SK-N-MC (cell line): Measurements from ENCODE around the gene PRSS22.

Source experiments
- DNase-seq: peaks from one replicate; pipeline ENCODE4 v3.0.0-alpha.2; 2011; ENCODE audit warnings: low read depth, low spot score
- H3K27ac ChIP-seq: fragments of 200-600 bp; sonication (generic); 2 replicates; pipeline ENCODE4 v1.5.1; 2016; ENCODE audit warnings: mixed run types
- H3K36me3 ChIP-seq: fragments of 200-600 bp; sonication (generic); 2 replicates; pipeline ENCODE4 v1.6.1; 2017; ENCODE audit warnings: antibody characterized with exemption, low read length, mixed read lengths; ENCODE audit not compliant: insufficient read depth
- H3K4me3 ChIP-seq: fragments of 200-600 bp; sonication (generic); 2 replicates; pipeline ENCODE4 v1.5.1; 2016
- H3K9ac ChIP-seq: fragments of 200-600 bp; sonication (generic); 2 replicates; pipeline ENCODE4 v1.8.0; 2017; ENCODE audit warnings: mixed run types, mixed read lengths; ENCODE audit not compliant: insufficient read length
- H3K9me3 ChIP-seq: fragments of 200-600 bp; sonication (generic); 2 replicates; pipeline ENCODE4 v1.6.1; 2017; ENCODE audit warnings: low read depth, mild to moderate bottlenecking, antibody characterized with exemption, low read length, moderate library complexity, mixed read lengths
- EZH2 ChIP-seq: fragments of 200-600 bp; sonication (generic); IDR thresholded peaks from one replicate; pipeline ENCODE4 v1.6.1; 2017; ENCODE audit warnings: antibody characterized with exemption
- FOXP2 ChIP-seq: optimal IDR thresholded peaks from 2 replicates; pipeline ENCODE3; 2011; ENCODE audit warnings: mild to moderate bottlenecking, moderate library complexity; ENCODE audit not compliant: insufficient read depth; ENCODE audit errors: extremely low read length, control extremely low read depth
- POLR2AphosphoS5 ChIP-seq: IDR thresholded peaks from 2 replicates; pipeline ENCODE4 v1.6.1; 2012; ENCODE audit warnings: mild to moderate bottlenecking, low read depth, low read length, borderline replicate concordance

The PRSS22 gene

GRCh38 chr16:2846511-2847310 lies 11.3 kb downstream of the PRSS22 start:
- Histone ChIP-seq H3K9me3 (no peaks in the 10 kb centered on the region), H3K27ac (no peak overlapping the region), H3K4me3 (no peak overlapping the region), H3K36me3 (no peaks in the 10 kb centered on the region), H3K9ac (no peak overlapping the region)
- DNase-seq = no peak
- TF ChIP-seq POLR2AphosphoS5 (no peak), FOXP2 (no peak), EZH2 (no peak)

- no peaks in the 10 kb centered on the region for H3K36me3 ChIP-seq
- TF ChIP-seq POLR2AphosphoS5 = no peak
- TF ChIP-seq FOXP2 = no peak
- no peak for TF ChIP-seq EZH2
- H3K27ac ChIP-seq = no peak overlapping the region
- H3K9me3 ChIP-seq = no peaks in the 10 kb centered on the region
- no peak overlapping the region for H3K4me3 ChIP-seq
- H3K9ac ChIP-seq = no peak overlapping the region
- no peak for DNase-seq
Measured at GRCh38 chr16:2845116-2845515, 12.9 kb downstream of the PRSS22 start.

DNA sequence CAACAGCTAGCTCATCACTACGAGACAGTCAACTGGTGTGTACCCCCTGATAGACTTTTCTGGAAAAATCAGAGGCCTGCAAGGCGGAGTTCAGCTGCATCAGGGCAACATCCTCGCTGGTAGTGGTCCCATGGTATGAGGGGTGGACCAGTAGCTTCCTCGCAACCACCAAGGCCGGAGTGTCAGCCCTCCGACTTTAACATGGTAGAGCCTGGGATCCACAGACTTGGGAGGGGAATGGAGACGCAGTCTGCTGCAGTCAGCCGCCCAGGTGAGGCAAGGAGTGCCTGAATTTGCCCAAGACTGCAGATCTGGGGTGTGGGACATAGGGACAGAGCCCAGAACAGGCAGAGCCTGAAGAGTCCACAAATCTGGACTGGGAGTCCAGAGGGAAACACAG lies 14.4 kb downstream of the PRSS22 start:
- Histone ChIP-seq H3K4me3 (no peak overlapping the region), H3K27ac (no peak overlapping the region), H3K36me3 (no peaks in the 10 kb centered on the region), H3K9ac (no peak overlapping the region), H3K9me3 (no peaks in the 10 kb centered on the region)
- no peak for TF ChIP-seq POLR2AphosphoS5
- no peak for TF ChIP-seq FOXP2
- TF ChIP-seq EZH2 = no peak
- DNase-seq = no peak

GRCh38 chr16:2842340-2843000 lies 15.5 kb downstream of the PRSS22 start:
- H3K4me3 ChIP-seq = no peak overlapping the region
- no peak overlapping the region for H3K9ac ChIP-seq
- H3K9me3 ChIP-seq = no peaks in the 10 kb centered on the region
- TF ChIP-seq FOXP2 (no peak), EZH2 (no peak), POLR2AphosphoS5 (no peak)
- H3K36me3 ChIP-seq = no peaks in the 10 kb centered on the region
- no peak for DNase-seq
- no peak overlapping the region for H3K27ac ChIP-seq

DNA sequence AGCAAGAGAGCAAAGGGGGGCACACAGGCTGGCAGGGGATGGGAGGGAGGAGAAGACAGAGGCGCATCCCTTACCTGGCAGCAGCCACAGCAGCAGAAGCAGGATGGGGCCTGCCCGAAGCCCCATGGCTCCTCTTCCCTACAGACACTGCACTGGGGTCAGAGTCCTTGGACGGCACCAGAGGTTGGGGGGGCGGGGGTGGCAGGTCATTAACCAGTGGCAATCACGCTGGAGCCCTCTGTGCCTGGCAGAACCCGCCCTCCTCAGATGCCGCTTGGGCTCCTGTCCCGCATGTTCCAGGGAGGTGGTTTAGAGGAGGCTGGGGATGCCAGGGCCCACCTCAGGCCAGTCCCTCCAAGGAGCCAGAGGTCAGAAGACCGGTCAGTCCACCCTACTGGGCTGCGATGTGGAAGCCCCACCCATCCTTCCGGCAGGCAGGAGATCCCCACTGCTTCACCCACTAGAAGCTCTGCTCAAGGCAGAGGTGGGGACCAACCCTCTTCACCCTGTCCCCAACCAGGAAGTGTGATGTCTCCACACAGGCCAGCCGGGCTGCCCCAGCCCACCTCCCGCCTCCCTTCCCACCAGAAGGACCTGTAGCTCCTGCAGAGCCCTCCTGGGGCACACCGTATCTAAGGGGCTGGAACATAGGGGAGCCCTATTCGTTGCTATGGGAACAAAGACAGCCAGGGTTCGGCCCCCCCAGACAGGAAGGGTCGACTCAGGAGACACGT lies 16.2 kb downstream of the PRSS22 start:
- H3K9ac ChIP-seq = no peak overlapping the region
- H3K4me3 ChIP-seq = no peak overlapping the region
- no peaks in the 10 kb centered on the region for H3K9me3 ChIP-seq
- no peak for DNase-seq
- TF ChIP-seq FOXP2 (no peak), POLR2AphosphoS5 (no peak)
- H3K36me3 ChIP-seq = no peaks in the 10 kb centered on the region
- H3K27ac ChIP-seq = no peak overlapping the region

DNA sequence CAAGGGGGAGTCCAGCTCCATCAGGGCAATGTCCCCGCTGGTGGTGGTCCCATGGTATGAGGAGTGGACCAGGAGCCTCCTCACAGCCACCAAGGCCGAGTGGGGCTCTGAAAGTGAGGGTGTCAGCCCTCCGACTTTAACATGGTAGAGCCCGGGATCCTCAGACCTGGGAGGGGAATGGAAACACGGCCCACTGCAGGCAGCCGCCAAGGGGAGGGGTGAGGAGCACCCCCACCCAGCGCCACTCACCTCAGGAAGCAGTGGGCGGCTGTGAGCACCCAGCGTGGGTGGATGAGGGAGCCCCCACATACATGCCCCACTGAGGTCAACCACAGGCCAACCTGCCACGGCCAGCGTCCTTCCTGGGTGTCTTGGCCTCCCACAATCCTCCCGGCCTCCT lies 17.1 kb downstream of the PRSS22 start:
- Histone ChIP-seq H3K36me3 (no peaks in the 10 kb centered on the region), H3K4me3 (no peak overlapping the region), H3K27ac (no peak overlapping the region), H3K9me3 (no peaks in the 10 kb centered on the region), H3K9ac (no peak overlapping the region)
- DNase-seq = no peak
- no peak for TF ChIP-seq FOXP2
- no peak for TF ChIP-seq POLR2AphosphoS5
- no peak for TF ChIP-seq EZH2

DNA sequence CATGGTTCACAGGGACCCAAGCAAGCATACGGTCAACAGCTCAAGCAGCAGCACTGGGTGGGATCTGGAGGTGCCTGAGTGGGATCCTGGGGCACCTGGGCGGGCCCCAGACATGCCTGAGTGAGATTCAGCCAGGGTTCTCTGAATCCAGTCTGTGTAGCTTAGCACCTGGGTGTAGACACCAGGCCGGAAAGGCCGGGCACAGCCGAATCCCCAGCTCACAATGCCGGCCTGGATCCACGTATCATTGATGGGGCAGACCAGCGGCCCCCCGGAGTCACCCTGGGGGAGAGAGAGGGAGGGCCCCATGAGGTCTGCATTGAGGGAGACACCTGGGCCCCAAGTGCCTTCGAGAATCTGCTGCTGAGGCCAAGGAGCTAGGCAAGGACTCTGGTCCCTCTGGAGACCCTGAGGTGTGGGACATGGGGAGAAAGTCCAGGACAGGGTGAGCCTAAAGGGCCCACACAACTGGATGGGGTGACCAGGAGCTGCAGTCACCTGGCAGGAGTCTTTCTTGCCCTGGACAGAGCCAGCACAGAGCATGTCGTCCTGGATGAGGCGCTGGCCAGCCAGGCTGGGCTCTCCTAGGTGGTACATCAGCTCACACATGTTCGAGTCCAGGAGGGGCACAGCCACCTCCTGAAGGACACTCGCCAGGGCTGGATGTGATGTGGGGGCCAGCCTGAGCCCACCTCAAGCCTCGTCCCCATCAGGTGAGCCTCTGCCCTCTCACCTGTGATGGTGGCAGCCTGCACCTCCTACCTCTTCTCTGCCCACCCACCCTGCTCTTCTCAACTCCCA lies 18.1 kb downstream of the PRSS22 start:
- Histone ChIP-seq H3K27ac (no peak overlapping the region), H3K4me3 (no peak overlapping the region)

GRCh38 chr16:2838928-2839327 lies 19.0 kb downstream of the PRSS22 start:
- no peaks in the 10 kb centered on the region for H3K36me3 ChIP-seq
- TF ChIP-seq POLR2AphosphoS5 = no peak
- no peak for TF ChIP-seq FOXP2
- no peak for TF ChIP-seq EZH2
- H3K4me3 ChIP-seq = no peak overlapping the region
- no peak overlapping the region for H3K27ac ChIP-seq
- no peaks in the 10 kb centered on the region for H3K9me3 ChIP-seq
- no peak for DNase-seq
- H3K9ac ChIP-seq = no peak overlapping the region

More for the DNA sequence above, 18.1 kb downstream of the PRSS22 start:
- DNase-seq = no peak
- Histone ChIP-seq H3K36me3 (no peaks in the 10 kb centered on the region), H3K9ac (no peak overlapping the region), H3K9me3 (no peaks in the 10 kb centered on the region)
- TF ChIP-seq EZH2 (no peak), FOXP2 (no peak), POLR2AphosphoS5 (no peak)
